HG03039 (cell line): ENCODE measurements around the gene SART1.
"Not testable (repeated sequence)": the region's sequence is repeated elsewhere in the genome, so short reads cannot be mapped to it uniquely, and the experiment has no call there.

Experiments used
- ATAC-seq: cut with Tn5 transposase; IDR thresholded peaks from one replicate; pipeline ENCODE4 v1.9.1; 2021; ENCODE audit warnings: mild to moderate bottlenecking, moderate library complexity; ENCODE audit not compliant: unreplicated experiment

SART1 gene

DNA sequence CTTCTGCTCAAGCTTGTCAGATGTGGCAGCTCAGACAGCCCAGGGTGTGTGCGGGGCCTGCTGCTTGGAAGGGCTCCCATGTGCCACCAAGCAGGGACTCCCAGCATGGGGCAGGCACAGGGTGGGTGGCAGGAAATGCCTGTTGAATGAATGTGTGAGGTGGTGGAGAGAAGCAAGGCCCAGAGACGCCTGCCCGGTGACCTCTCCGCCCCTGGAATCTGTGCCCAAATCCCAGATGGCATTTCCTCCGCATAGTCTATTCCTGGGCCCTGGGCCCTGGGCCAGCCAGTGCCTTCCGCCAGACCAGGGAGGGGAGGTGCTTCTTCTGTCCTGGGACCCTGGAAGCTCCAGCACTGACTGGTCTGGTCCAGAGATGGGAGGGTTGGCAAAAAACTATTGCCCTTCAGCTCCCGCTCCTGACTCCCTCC, 53.9 kb downstream of the SART1 start:
- ATAC-seq, result no peak

DNA sequence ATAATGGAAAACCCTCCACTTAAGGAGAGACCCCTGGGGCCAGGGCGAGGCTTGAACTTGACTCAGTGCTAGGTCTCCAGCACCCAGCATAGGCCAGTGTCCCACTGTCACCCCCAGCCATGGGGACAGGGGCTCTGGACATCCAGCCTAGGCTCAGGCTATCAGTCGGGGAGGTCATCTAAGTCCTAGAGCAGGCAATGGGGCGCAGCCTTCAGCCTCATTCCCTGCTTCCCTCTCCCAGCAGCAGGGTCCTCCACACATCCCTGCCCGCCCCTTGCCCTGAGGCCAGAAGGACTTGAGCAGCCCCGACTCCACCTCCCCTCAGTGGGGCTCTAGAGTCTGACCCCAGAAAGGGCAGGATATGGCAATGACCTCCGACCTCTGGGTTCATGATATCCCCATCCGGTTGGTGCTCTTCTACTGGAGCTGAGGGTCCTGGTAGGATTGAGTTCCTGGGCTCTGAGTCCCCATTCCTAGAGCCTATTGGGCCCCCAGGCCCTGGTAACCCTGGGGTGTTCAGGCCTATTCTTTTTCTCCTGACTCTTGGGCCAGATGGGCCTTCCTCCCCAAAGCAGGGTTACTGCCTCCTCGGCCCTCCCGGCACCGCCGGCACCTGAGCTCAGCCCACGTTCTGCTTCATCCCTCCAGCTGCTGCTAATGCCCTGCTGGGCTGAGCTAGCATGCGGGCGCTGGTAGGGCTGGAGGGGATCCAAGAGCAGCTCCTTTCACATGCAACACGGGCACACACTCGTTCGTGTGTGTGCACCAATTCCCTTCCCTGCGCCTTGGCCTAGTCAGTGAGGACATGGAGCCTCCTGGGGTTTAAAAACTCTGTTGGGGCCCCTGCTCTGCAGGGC, 54.6 kb downstream of the SART1 start:
- no peak for ATAC-seq

DNA sequence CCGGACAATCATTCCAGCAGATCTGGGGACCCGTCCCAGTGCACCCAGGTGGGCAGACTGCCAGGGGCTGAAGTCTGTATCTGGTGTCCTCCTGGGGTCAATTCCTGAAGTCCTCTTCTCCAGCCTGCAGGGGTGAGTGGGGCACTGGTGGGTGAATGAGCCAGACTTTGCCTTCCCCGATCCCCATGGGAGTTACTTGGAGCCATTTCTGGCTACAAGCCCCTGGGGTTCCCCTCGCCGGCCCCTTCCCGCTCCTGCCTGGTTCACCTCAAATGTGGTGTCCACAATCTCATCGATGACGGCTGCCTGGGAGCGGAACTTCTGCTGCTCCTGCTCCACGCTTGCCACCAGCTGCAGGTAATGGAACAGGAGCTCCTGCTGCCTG, 55.3 kb downstream of the SART1 start:
- no peak for ATAC-seq

DNA sequence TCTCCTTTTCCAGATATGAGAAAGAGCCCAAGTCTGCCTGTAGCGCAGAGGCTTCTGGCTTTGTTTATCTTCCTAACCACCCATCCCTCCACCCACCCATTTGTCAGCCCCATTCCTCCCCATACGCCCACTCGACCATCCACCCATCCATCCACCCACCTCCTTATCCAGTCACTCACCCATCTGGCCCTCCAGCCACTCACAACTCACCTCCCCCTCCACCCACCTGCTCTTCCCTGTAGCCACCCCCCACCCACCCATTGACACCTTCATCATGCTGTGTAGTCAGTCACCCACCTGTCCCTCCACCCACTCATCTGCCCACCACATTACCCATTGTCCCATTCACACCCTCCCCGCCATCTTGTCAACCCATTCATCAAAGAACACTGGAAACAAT, 55.8 kb downstream of the SART1 start:
- ATAC-seq, result no peak

DNA sequence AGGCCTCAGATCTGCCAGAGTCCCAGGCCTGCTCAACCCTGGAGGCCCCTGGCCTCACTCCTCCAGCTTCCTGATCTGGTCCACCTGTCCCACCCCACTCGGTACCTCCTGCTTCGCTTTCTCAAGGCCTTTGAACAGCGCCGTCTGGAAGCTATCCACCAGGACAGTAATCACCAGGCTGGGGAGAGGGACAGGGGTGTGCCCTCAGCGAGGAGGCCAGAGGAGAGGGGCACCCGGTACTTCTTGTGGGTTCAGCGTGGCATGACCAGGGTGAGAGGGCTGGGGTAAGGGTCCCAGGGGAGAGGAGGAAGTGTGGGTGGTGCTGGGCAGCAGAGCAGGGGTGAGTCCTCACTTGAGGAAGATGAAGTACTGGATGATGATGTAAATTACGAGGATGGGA, 58.7 kb downstream of the SART1 start:
- no peak for ATAC-seq

DNA sequence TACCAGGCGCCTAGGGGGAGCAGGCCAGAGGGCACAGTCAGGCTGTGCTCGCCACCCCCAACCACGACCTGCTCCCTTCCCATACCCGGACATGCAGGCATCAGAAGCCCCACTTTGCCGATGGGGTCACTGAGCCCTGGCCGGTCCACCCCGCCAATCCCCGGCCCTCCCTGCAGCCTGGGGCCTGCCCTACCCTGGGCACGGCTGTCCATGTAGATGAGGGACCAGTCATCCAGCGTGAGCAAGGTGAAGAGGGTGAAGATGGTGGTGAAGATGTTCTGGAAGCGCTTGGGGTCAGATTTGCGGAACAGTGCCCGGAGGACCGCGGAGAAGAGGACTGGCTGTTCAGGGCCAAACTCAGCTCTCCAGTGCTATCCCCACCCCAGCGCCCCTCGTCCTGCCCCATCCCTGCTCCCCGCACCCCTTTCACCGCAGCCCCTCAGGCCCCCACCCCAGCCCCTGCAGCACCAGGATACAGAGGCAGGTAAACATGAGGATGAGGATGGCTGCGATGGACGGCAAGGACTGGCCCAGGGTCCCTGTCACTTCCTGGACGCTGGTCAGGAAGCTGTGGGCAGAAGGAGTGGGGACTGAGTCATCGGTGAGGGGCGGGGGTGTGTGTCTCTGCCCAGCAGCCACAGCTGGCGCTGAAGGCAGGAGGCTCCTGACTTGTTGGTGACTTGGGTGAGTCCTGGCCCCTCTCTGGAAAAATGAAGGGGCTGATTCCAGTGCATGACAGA, 59.3 kb downstream of the SART1 start:
- no peak for ATAC-seq

DNA sequence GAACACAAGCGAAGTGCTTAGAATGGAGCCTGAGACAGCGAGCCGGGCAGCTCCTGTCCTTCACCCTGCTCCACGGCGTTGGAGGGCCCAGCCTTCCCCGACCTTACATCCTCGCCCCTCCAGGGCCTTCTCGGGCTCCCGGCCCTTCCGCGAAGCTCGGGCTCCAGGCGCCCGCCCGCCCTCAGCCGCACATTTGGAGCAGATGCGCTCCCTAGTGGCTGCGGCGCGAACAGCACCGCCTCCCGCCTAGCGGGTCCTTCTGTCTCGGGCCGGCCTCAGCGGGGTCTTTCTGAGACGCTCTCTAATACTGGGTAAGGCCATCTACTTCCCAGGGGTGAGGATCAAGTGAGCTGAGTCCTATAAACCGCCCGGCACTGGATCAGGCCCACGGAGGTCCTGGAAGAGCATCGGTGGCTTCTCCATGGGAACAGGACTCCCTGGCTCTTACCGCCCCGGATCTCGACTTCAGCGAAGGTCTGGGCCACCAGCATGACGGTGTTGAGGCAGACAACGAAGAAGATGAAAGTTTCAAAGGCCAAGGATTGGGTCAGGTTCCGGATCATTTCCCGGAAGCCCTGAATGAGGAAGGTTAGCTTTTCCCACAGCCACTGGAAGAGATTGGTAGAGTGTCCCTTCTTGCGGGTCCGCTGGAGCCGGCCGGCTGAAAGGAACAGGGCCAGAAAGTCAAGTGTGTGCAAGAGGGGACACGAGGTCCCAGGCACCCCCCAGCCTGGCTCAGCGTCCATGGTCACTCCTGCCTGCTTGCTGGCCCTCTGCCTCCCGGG, 61.1 kb downstream of the SART1 start:
- no peak for ATAC-seq

DNA sequence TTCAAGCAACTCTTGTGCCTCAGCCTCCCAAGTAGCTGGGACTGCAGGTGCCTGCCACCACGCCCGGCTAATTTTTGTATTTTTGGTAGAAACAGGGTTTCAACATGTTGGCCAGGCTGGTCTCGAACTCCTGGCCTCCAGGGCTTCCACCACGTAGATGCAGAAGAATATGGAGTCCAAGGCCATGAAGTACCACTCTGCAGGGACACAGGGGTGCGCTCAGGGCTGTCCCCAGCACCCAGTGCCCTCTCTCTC, 61.6 kb downstream of the SART1 start:
- not testable (repeated sequence) for ATAC-seq

DNA sequence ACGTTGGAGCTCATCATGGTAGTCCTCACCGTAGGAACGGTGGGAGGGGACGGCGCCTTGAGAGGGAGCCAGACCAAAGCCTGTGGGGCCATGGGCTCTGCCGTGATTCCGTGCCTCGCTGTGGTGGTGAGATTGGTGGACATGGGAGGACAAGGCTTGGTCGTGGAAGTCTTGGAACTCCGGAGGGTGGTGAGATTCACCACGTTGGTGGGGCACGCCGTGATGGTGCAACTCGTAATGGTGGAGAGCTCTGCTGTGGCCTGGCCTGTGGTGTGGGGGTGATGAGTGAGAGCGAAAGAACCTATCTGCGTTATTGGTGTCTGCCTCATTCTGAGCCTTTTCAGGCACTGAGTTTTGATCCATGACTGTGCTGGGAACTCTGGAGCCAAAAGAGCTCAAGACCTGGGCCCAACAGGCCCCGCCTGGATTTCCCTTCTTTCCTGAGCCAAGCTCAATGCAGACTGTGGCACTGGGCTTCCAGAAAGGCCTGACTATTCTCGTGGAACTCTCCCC, 64.5 kb downstream of the SART1 start, which contains the start of gene CATSPER1:
CATSPER1 (minus strand) TSS at position 463 of the 513 bp plus-strand sequence; CDS start at position 363, 100 bp downstream.
- no peak for ATAC-seq
